K562 (cell line): ENCODE measurements around the gene RAB5A. TPM values are rescaled to one million over a fixed set of nuclear protein-coding genes. Genes with fewer than 3 reads are reported as not detected.

Experiments used
- CBX3 ChIP-seq, 2 experiments: IDR thresholded peaks; 1 replicate in 1 of 2; 2 replicates in 1 of 2; pipeline ENCODE4 v1.6.1; 2012; ENCODE audit warnings: inconsistent platforms in 2 of 2, low read length in 2 of 2, borderline replicate concordance in 1 of 2, control low read depth in 1 of 2
- CEBPG ChIP-seq, 3 experiments: fragments of 200-800 bp in 1 of 3; sonication (Bioruptor generic) in 1 of 3; sonication (generic) in 1 of 3; formaldehyde crosslinking in 1 of 3; IDR thresholded peaks in 2 of 3; conservative IDR thresholded peaks in 1 of 3; 2 replicates each; pipeline versions ENCODE4 v1.6.1 to v1.8.0; 2016 to 2022; ENCODE audit warnings: missing compliant biosample characterization in 2 of 3, missing genetic modification characterization in 2 of 3, mild to moderate bottlenecking in 1 of 3, missing genetic modification reagents in 1 of 3
- DACH1 ChIP-seq: fragments of 450-650 bp; IDR thresholded peaks from 2 replicates; pipeline ENCODE4 v1.6.1; 2018; ENCODE audit not compliant: partially characterized antibody
- HDGF ChIP-seq: fragments of 450-650 bp; IDR thresholded peaks from 2 replicates; pipeline ENCODE4 v1.6.1; 2016
- MCM5 ChIP-seq: fragments of 450-650 bp; IDR thresholded peaks from 2 replicates; pipeline ENCODE4 v1.6.1; 2016; ENCODE audit warnings: low read depth
- OTX1 ChIP-seq: fragments of 450-650 bp; formaldehyde crosslinking; IDR thresholded peaks from 2 replicates; pipeline ENCODE4 v1.4.0; 2022; ENCODE audit warnings: mild to moderate bottlenecking
- TBP ChIP-seq: optimal IDR thresholded peaks from 2 replicates; pipeline ENCODE3; 2011; ENCODE audit warnings: low read depth, low read length, improper control_type of control experiment
- ZC3H4 ChIP-seq: sonication (generic); formaldehyde crosslinking; IDR thresholded peaks from 2 replicates; pipeline ENCODE4 v1.9.0; 2021; ENCODE audit warnings: missing genetic modification reagents, borderline replicate concordance
- ZFP1 ChIP-seq: fragments of 450-650 bp; formaldehyde crosslinking; IDR thresholded peaks from 2 replicates; pipeline ENCODE4 v1.4.0; 2020; ENCODE audit warnings: mild to moderate bottlenecking, mixed read lengths
- ZFP30 ChIP-seq: fragments of 250-450 bp; sonication (Bioruptor Pico); IDR thresholded peaks from 2 replicates; pipeline ENCODE4 v1.8.0; 2022; ENCODE audit warnings: moderate library complexity, mild to moderate bottlenecking, inconsistent platforms, borderline replicate concordance
- ZNF175 ChIP-seq: fragments of 200-800 bp; sonication (Bioruptor generic); IDR thresholded peaks from 2 replicates; pipeline ENCODE4 v1.6.1; 2016; ENCODE audit warnings: low read depth, mild to moderate bottlenecking, missing genetic modification characterization, missing compliant biosample characterization
- ZNF3 ChIP-seq: fragments of 250-450 bp; sonication (Bioruptor Pico); IDR thresholded peaks from 2 replicates; pipeline ENCODE4 v1.5.0; 2021; ENCODE audit warnings: mild to moderate bottlenecking, moderate library complexity
- ZNF780A ChIP-seq: fragments of 250-450 bp; sonication (Bioruptor Pico); IDR thresholded peaks from 2 replicates; pipeline ENCODE4 v1.5.0; 2021; ENCODE audit warnings: mild to moderate bottlenecking
- polyA plus RNA-seq, 8 experiments: library from polyadenylated mRNA; depleted of rRNA in 4 of 8; stranded (reverse) in 5 of 8; unstranded in 3 of 8; fragments of >200 nt; fragmentation: Nextera tagmentation in 2 of 8; fragmentation: Illumina TruSeq in 1 of 8; extraction: Ambion mirVana in 2 of 8; extraction: Trizol in 1 of 8; gene quantifications; 2 replicates each; pipeline versions ENCODE4 v1.2.1 to v1.2.3, GENCODE V29; 2011 to 2014; ENCODE audit warnings: inconsistent platforms in 1 of 8, missing spikeins in 1 of 8
- total RNA-seq, 7 experiments: library from RNA; depleted of rRNA in 6 of 7; stranded (reverse); fragments of >200 nt in 6 of 7; fragmentation: Illumina TruSeq in 2 of 7; extraction: Trizol in 2 of 7; gene quantifications; 2 replicates each; pipeline versions ENCODE4 v1.2.1 to v1.2.3, GENCODE V29; 2011 to 2021; ENCODE audit warnings: low replicate concordance in 1 of 7
- TF ChIP-seq, protein P1 (sequence below): fragments of 250-450 bp; sonication (Bioruptor Pico); IDR thresholded peaks from 2 replicates; pipeline ENCODE4 v1.4.0; 2020; ENCODE audit warnings: mild to moderate bottlenecking, moderate library complexity
- TF ChIP-seq, protein P2 (sequence below): fragments of 200-600 bp; sonication (generic); IDR thresholded peaks from one replicate; pipeline ENCODE4 v1.6.1; 2012; ENCODE audit warnings: mild to moderate bottlenecking, low read depth, low read length, inconsistent platforms

The RAB5A gene
- total and polyA plus RNA-seq, 9 of the 15 experiments (the other 6 are each of a cell fraction or from before 2014, with no cell fraction given), result 28.3 to 64.2 (median 49.0) TPM

DNA sequence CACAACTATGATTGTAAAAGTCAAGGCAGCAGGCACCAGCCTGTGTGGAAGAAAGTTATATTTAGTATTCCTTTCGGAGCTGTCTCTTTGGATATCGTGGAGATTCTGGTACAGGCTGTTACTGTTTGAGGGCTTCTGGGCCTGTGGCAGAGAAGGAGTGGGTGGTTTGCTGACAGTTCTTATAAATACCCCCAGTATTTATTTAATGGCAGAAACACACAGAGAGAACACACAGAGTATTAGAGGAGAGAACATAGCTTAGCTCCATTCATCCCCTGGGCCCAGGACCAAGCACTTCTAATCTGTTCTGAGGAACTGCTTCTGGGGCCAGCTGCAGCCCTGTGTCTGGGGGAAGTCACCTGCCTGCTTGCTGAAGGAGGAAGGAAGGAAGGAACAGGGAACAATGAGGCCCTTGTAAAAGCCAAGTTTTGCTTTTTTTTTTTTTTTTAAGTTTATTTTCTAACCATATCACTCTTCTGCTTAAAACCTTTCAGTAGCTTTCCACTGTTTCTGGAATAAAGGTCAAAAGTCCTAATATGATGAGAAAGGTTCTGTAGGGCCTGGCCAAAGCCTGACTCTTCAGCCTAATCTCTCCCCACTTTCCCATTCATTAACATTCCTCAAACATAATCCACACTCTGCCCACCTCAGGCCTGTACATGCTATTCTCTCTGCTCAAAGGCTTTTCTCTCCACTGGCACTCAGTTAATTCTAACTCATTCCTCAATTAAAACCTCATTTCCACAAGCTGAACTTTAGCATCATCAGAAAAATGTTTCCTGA lies 76.9 kb downstream of the RAB5A start (continued):
- TF ChIP-seq OTX1 (CRISPR knock-in tag) (no peak), HDGF (peak; percentile 62), ZFP1 (CRISPR knock-in tag) (no peak), ZFP30 (CRISPR knock-in tag) (no peak), ZC3H4 (CRISPR knock-in tag) (no peak), MCM5 (no peak), ZNF780A (CRISPR knock-in tag) (no peak), ZNF3 (CRISPR knock-in tag) (no peak), CBX3 (IDR thresholded peaks at IDR 0.05; ENCODE audit: borderline replicate concordance in 1 of 2, low read length in 2 of 2) (no peak), CEBPG (CRISPR knock-in tag; IDR thresholded peaks at IDR 0.05) (no peak), CEBPG (tag; conservative IDR thresholded peaks at IDR 0.05 in 1 of 2, IDR thresholded peaks at IDR 0.05 in 1 of 2) (no peak), DACH1 (no peak), ZNF175 (CRISPR knock-in tag) (no peak), TBP (no peak)
- TF ChIP-seq, protein P1, sequence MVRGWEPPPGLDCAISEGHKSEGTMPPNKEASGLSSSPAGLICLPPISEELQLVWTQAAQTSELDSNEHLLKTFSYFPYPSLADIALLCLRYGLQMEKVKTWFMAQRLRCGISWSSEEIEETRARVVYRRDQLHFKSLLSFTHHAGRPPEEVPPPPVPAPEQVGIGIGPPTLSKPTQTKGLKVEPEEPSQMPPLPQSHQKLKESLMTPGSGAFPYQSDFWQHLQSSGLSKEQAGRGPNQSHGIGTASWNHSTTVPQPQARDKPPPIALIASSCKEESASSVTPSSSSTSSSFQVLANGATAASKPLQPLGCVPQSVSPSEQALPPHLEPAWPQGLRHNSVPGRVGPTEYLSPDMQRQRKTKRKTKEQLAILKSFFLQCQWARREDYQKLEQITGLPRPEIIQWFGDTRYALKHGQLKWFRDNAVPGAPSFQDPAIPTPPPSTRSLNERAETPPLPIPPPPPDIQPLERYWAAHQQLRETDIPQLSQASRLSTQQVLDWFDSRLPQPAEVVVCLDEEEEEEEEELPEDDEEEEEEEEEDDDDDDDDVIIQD, result no peak
- TF ChIP-seq, protein P2, sequence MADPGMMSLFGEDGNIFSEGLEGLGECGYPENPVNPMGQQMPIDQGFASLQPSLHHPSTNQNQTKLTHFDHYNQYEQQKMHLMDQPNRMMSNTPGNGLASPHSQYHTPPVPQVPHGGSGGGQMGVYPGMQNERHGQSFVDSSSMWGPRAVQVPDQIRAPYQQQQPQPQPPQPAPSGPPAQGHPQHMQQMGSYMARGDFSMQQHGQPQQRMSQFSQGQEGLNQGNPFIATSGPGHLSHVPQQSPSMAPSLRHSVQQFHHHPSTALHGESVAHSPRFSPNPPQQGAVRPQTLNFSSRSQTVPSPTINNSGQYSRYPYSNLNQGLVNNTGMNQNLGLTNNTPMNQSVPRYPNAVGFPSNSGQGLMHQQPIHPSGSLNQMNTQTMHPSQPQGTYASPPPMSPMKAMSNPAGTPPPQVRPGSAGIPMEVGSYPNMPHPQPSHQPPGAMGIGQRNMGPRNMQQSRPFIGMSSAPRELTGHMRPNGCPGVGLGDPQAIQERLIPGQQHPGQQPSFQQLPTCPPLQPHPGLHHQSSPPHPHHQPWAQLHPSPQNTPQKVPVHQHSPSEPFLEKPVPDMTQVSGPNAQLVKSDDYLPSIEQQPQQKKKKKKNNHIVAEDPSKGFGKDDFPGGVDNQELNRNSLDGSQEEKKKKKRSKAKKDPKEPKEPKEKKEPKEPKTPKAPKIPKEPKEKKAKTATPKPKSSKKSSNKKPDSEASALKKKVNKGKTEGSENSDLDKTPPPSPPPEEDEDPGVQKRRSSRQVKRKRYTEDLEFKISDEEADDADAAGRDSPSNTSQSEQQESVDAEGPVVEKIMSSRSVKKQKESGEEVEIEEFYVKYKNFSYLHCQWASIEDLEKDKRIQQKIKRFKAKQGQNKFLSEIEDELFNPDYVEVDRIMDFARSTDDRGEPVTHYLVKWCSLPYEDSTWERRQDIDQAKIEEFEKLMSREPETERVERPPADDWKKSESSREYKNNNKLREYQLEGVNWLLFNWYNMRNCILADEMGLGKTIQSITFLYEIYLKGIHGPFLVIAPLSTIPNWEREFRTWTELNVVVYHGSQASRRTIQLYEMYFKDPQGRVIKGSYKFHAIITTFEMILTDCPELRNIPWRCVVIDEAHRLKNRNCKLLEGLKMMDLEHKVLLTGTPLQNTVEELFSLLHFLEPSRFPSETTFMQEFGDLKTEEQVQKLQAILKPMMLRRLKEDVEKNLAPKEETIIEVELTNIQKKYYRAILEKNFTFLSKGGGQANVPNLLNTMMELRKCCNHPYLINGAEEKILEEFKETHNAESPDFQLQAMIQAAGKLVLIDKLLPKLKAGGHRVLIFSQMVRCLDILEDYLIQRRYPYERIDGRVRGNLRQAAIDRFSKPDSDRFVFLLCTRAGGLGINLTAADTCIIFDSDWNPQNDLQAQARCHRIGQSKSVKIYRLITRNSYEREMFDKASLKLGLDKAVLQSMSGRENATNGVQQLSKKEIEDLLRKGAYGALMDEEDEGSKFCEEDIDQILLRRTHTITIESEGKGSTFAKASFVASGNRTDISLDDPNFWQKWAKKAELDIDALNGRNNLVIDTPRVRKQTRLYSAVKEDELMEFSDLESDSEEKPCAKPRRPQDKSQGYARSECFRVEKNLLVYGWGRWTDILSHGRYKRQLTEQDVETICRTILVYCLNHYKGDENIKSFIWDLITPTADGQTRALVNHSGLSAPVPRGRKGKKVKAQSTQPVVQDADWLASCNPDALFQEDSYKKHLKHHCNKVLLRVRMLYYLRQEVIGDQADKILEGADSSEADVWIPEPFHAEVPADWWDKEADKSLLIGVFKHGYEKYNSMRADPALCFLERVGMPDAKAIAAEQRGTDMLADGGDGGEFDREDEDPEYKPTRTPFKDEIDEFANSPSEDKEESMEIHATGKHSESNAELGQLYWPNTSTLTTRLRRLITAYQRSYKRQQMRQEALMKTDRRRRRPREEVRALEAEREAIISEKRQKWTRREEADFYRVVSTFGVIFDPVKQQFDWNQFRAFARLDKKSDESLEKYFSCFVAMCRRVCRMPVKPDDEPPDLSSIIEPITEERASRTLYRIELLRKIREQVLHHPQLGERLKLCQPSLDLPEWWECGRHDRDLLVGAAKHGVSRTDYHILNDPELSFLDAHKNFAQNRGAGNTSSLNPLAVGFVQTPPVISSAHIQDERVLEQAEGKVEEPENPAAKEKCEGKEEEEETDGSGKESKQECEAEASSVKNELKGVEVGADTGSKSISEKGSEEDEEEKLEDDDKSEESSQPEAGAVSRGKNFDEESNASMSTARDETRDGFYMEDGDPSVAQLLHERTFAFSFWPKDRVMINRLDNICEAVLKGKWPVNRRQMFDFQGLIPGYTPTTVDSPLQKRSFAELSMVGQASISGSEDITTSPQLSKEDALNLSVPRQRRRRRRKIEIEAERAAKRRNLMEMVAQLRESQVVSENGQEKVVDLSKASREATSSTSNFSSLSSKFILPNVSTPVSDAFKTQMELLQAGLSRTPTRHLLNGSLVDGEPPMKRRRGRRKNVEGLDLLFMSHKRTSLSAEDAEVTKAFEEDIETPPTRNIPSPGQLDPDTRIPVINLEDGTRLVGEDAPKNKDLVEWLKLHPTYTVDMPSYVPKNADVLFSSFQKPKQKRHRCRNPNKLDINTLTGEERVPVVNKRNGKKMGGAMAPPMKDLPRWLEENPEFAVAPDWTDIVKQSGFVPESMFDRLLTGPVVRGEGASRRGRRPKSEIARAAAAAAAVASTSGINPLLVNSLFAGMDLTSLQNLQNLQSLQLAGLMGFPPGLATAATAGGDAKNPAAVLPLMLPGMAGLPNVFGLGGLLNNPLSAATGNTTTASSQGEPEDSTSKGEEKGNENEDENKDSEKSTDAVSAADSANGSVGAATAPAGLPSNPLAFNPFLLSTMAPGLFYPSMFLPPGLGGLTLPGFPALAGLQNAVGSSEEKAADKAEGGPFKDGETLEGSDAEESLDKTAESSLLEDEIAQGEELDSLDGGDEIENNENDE, result no peak
